Activated CD4-positive, CD25-positive, alpha-beta regulatory T cell treated with anti-CD3 and anti-CD28 coated beads, Interleukin-2, amount 50 U/mL, for 24 hours (primary cell): Measurements from ENCODE around the gene EZR.

ENCODE experiments used
- ATAC-seq, 2 donors: fragments of 150-1000 bp; cut with Tn5 transposase; one replicate each; pipeline ENCODE4 v1.10.0; 2021; ENCODE audit warnings: mild to moderate bottlenecking in 1 of 2, moderate library complexity in 1 of 2

EZR gene

GRCh38 chr6:158758941-158759479, 60.2 kb downstream of the EZR start:
- ATAC-seq: no peak

- ATAC-seq: no peak
These were observed 60.7 kb downstream of the EZR start for GRCh38 chr6:158758451-158758860.

DNA sequence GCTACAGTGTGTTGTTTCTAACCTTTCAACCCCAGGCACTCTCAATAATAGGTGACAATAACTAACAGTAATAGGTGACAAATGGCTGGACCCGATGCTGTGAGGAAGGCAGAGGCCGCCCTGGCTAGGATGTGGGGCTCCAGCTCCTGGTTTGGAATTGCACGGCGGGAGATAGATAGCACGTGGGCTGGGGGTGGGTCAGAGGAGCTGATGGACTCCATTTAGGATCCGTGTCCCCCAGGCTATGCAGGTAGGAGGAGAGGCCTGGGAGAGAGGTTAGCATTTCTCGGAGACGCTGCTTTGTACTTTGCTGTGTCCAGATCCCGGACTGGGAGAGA, 61.4 kb downstream of the EZR start:
- ATAC-seq: no peak

DNA sequence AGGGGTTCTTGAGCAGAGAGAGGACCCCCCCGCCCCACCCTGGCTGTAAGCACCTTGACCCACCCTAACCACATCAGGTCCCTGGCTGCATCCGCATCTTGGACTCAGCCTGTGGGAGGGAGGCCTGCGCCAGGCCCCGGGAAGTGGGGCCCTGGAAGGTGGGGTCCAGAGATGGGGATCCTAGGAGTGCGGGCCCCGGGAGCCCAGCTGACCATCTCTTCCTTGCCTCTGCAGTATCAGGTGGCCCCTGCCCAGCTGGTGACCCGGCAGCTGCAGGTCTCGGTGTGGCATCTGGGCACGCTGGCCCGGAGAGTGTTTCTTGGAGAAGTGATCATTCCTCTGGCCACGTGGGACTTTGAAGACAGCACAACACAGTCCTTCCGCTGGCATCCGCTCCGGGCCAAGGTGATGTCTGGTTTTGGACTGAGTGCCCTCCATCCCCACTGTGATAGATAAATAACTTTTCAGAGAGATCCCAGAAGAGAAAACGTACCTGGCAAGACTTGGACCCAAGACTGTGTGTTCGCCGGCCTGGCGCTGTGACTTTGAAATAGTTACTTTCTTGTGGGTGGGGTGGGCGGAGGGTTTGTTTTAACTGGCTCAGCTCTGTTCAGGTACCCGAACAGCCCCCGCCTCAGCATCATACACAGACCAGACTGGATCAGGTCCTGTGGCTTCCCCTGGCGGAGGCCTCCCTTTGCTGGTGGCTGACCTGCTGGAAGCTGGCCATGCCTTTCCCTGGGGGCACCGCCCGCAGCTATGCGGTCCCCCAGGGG, 62.0 kb downstream of the EZR start:
- no peak for ATAC-seq

GRCh38 chr6:158756126-158756525, 63.0 kb downstream of the EZR start:
- ATAC-seq: no peak

DNA sequence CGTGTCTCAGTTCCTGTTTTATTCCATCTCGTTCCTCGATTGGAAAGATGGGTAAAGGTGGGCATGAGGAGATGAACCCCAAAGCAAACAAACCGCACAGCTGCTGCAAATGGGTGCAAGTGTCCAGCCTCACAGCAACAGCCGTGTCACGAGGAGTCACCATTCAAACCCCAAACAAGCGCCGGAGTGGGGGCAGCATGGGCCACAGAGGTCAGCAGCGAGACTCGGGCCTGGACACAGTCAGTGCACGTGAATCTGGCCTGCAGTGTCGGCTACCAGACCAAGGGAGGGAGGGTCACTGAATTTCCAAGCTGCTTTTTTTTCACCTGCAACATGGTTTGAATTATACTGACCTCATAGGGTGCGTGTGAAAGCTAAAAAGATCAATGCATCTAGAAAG, 63.5 kb downstream of the EZR start:
- ATAC-seq: no peak

GRCh38 chr6:158754738-158755137, 64.4 kb downstream of the EZR start:
- no peak for ATAC-seq

- ATAC-seq: no peak
These were observed 65.4 kb downstream of the EZR start for GRCh38 chr6:158753811-158754210.

- ATAC-seq: no peak
These were observed 66.6 kb downstream of the EZR start for GRCh38 chr6:158752613-158753012.

DNA sequence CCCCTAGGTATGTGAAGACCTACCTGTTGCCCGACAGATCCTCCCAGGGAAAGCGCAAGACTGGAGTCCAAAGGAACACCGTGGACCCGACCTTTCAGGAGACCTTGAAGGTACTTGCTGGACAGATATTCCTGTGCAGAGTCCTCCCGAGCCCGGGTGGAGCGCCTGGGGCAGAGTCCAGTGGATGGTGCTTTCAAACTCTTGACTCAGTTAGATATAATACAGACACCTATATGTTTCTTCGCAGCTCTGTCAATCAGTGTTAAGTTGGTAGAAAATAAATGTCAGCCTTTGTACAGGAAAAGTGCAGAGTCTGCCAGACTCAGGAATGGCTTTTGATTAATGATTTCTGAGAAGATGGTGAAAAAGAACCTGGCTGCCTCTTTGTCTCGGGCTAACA, 67.2 kb downstream of the EZR start:
- ATAC-seq: no peak

DNA sequence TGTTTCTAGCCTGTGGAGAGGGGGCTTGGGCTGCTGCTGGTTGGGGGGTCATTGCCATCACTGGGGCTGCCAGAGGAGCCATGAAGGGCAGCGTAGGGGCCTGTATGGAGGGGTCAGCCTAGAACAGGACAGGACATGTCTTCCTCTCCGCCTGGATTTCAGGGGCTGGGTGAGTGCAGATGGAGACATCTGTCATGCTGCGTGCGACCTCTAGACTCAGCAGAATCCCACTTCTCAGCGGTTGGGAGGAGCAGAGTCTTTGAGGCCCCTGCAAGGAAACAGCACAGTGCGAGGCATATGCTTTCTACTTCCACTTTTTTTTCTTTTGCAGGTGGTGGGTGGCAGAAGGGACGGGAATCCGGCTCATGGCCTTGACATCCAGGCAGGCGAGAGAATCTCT, 67.9 kb downstream of the EZR start:
- ATAC-seq: no peak

DNA sequence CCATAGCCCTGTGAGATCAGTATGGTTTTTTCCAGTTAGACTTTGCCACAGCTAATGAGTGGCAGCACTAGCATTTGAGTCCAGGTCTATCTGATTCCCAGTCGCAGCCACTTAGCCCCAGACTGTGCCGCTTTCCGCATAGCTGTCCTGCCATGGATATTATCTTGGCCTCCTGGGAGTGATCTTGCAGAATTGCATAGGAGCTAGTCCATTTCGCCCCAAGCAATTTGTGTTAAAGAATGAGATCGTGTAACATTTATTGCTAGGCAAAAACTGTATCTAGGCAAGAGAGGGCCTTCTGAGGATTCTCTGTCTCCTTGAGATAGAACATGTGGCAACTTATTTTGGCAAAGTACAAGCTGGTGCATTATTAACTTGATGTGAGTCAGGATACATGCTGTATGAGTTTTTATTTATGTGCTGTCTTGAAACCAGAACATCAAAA, 74.2 kb downstream of the EZR start:
- ATAC-seq: no peak

- ATAC-seq: no peak
These were observed 76.0 kb downstream of the EZR start for GRCh38 chr6:158743033-158743651.

- no peak for ATAC-seq
These were observed 79.5 kb downstream of the EZR start for GRCh38 chr6:158739673-158740072.

DNA sequence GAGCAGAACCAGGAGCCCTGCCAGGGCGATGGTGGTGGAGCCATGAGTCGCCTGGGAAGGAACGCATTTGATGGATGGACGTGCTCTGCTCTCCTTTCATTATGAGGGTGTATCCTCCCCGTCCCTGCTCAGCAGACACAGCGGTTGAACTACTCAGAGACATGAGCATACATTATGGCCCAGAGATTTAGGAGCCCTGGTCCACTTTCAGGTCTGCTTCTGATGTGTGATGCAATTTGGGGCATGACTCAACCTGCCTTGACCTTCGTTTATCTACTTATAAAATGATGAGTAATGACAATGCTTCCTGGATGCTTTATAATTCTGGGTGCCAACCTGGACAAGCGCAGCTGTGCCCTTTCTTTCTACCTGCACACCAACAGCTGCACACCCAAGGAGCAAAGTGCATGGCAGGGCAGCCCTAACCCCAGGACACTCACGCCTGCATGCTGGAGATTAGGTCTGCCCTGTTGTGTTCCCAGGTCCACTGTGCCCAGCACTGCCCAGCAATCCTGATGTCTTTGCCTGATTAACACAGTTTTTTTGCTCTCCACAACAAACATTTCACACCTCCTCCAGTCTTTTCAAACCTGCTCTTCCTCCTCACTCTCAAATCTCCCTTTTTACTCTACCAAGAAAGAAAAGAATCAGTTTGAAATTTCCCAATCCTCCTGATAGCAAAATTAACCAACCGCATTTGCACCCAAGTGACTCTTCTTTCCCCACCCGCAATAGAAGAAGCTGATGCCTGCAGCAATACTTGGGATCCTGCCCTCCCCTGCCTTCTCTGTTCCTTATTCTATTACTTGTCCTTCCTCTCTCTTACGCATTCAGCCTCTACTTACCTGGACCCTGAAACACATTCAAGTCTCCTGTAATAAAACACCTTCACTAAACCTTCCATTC, 81.2 kb downstream of the EZR start:
- ATAC-seq: peak in 1 of 2 donors; percentile 51

GRCh38 chr6:158737082-158737709, 82.0 kb downstream of the EZR start:
- ATAC-seq: no peak

DNA sequence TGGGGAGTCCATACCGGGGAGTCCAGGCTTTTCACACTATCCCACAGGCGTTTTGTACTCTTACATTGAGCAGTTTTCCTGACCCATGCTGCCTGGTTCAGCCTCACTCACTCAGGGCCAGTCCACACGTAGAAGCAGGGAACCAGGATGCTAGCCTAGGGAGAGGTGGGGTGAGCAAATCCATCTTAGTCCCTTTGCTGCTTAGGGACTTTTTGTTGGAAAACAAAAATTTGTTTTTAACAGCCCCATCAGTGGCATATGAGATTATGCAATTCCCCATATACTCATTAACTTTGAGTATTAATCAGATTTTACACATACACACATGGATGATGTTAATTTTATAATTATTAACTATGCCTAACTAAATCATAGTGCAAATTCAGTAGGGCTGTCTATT, 84.2 kb downstream of the EZR start:
- ATAC-seq: no peak

DNA sequence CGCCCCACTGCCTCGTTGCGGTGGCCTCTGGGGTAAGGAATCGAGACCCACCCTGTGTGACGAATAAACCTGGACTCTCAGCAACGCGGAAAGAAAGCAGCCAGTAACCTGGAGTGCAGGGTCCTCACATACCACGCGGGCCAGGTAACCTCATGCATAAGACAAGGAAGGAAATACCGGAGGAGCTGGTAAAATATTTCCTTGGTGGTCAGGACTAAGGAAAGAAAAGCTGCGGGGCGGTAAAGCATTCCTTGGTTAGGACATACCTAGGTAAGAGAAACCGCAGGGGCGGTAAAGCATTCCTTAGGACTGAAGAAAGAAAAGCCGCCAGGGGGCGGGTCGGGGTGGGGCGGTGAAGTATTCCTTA, 88.6 kb downstream of the EZR start:
- no peak for ATAC-seq

DNA sequence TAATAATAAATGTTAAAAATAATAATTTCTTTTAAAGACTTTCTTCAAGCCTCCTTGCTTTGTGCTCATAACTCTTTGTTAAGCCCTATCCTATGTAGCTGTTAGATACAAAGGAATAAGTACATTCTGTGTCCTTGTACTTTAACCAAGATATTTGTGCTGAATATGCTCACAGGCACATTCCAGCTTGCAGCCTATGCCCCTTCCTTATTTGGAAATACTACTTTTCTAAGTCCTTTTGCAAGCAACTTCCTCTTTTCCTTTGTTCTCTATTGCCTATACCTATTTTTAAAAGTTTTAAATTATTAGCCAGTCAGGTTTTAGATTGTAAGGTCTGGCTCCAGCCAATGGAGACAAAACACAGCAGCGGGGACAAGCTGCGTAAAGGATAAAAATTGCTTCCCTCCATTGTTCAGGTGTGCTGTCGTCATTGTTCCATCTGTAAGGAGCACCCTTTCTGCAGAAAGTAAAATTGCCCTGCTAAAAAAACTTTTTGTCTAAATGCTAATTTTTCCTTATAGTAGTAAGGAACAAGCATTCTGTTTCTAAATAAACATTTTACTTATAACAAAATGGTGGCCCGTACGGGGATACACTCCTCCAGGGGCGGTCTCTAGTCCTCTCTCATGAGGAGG, 89.1 kb downstream of the EZR start:
- ATAC-seq: no peak

GRCh38 chr6:158725704-158726103, 93.5 kb downstream of the EZR start:
- ATAC-seq: no peak

- ATAC-seq: no peak
These were observed 96.9 kb downstream of the EZR start for GRCh38 chr6:158722176-158722729.

- ATAC-seq: no peak
These were observed 100.6 kb downstream of the EZR start for GRCh38 chr6:158718461-158719046.
